ENCODE measurements around the gene INPP5E. TPM values are rescaled to one million over a fixed set of nuclear protein-coding genes. Genes with fewer than 3 reads are reported as not detected.

INPP5E gene
- total RNA-seq, 2 experiments from 2014 or later, result 17.2 to 19.4 TPM

DNA sequence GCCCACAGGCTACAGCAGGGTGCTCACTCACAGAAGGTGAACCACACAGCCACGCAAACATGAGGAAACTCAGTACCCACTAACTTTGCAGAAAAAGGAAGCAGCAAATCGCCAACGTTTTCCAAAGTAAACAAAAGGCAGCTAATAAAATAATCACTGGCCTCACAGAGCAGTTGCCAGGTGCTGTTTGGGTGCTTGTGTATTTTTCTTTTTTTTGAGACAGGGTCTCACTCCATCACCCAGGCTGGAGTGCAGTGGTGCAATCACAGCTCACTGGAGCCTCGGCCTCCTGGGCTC is 43.5 kb downstream of the INPP5E start:
- peaks cover 33% of the 10 kb centered on the region for H3K36me3 Mint-ChIP-seq (ENCODE audit: low read depth)
- ChIA-PET POLR2A (no interaction called here), CTCF (interaction anchor here (1.0 kb wide), 1 partner anchor 32 kb away, joined by 4 read pairs; the partner anchor contains the start of gene DNLZ)
- TF ChIP-seq, protein P1, sequence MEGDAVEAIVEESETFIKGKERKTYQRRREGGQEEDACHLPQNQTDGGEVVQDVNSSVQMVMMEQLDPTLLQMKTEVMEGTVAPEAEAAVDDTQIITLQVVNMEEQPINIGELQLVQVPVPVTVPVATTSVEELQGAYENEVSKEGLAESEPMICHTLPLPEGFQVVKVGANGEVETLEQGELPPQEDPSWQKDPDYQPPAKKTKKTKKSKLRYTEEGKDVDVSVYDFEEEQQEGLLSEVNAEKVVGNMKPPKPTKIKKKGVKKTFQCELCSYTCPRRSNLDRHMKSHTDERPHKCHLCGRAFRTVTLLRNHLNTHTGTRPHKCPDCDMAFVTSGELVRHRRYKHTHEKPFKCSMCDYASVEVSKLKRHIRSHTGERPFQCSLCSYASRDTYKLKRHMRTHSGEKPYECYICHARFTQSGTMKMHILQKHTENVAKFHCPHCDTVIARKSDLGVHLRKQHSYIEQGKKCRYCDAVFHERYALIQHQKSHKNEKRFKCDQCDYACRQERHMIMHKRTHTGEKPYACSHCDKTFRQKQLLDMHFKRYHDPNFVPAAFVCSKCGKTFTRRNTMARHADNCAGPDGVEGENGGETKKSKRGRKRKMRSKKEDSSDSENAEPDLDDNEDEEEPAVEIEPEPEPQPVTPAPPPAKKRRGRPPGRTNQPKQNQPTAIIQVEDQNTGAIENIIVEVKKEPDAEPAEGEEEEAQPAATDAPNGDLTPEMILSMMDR (IDR thresholded peaks at IDR 0.05), result no peak
- DNase-seq (no peak), ATAC-seq (ENCODE audit: poor library complexity) (no peak)
- peak overlapping the region; percentile 60 for H3K4me3 Mint-ChIP-seq
- no peaks in the 10 kb centered on the region for H3K27me3 Mint-ChIP-seq
- no peaks in the 10 kb centered on the region for H3K9me3 ChIP-seq (ENCODE audit: control insufficient read depth in 1 of 2, insufficient read depth in 1 of 2, low read length in 2 of 2)
- intact Hi-C loops (cut with DNase I, micrococcal nuclease), result no loop called here
- H3K4me1 ChIP-seq (ENCODE audit: insufficient read depth, low read length), result peaks cover 28% of the 10 kb centered on the region
- no peak overlapping the region for H3K27ac ChIP-seq (ENCODE audit: low read depth in 1 of 2, low read length in 2 of 2)
- no peaks in the 10 kb centered on the region for H3K9me3 Mint-ChIP-seq
- H3K36me3 ChIP-seq (ENCODE audit: insufficient read depth, low read length), result peaks cover 65% of the 10 kb centered on the region
- no peak overlapping the region for H3K27ac Mint-ChIP-seq
- no peaks in the 10 kb centered on the region for H3K27me3 ChIP-seq (ENCODE audit: control insufficient read depth in 1 of 2, insufficient read depth in 2 of 2, low read length in 2 of 2)
- peaks cover 13% of the 10 kb centered on the region for H3K4me1 Mint-ChIP-seq (ENCODE audit: low read depth)
- no peak overlapping the region for H3K4me3 ChIP-seq (ENCODE audit: low read length)

DNA sequence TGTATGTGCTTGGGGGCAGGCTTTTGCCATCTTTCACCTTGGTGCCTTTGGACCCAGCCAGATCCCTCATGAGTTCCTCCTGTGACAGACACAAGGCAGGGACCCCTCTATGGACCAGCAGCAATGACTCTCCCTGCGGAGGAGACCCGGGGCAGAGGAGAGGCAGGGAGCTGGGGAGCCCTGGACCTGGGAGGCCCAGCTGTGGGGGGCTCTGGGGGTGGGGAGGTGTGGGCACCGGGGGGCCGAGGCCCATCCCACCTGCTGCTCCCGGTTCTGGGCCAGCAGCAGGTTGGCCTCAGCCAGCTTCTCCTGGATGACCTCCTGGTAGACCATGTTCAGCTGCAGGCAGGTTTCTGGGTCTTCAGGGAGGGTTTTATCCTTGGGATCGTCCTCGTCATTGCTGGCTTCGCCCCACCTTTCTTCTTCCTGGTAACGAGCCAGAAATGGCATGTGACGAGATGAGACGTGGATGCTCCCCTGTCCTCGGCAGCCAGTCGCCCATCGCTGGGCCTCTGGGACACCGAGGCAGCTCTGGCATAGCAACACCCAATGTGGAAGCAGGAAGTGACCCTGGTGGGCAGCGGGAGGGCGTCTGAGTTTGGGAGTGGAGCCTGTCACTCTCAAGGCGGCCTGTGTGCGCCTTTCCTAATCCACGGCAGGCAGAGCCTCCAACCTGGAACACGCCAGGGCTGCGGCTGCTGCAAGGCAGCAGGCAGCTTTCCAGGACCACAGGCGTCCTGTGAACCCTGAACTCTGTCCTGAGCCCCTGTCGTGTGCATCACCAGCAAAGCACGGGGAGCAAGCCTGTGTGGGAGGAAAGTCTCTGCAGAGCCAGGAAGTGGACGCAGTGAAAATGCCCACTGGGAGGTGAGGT is 44.1 kb downstream of the INPP5E start:
- ChIA-PET POLR2A (no interaction called here), CTCF (no interaction called here)
- intact Hi-C loops (cut with DNase I, micrococcal nuclease), result no loop called here
- Histone ChIP-seq H3K4me3 (ENCODE audit: low read length) (no peak overlapping the region), H3K36me3 (ENCODE audit: insufficient read depth, low read length) (peaks cover 67% of the 10 kb centered on the region), H3K4me1 (ENCODE audit: insufficient read depth, low read length) (peaks cover 22% of the 10 kb centered on the region), H3K9me3 (ENCODE audit: control insufficient read depth in 1 of 2, insufficient read depth in 1 of 2, low read length in 2 of 2) (no peaks in the 10 kb centered on the region), H3K27ac (ENCODE audit: low read depth in 1 of 2, low read length in 2 of 2) (no peak overlapping the region), H3K27me3 (ENCODE audit: control insufficient read depth in 1 of 2, insufficient read depth in 2 of 2, low read length in 2 of 2) (no peaks in the 10 kb centered on the region)
- TF ChIP-seq, protein P1 (IDR thresholded peaks at IDR 0.05), result no peak
- ATAC-seq (ENCODE audit: poor library complexity) (no peak), DNase-seq (no peak)
- Mint-ChIP-seq H3K4me1 (ENCODE audit: low read depth) (peaks cover 10% of the 10 kb centered on the region), H3K36me3 (ENCODE audit: low read depth) (peaks cover 36% of the 10 kb centered on the region), H3K9me3 (no peaks in the 10 kb centered on the region), H3K27ac (no peak overlapping the region), H3K4me3 (no peak overlapping the region), H3K27me3 (no peaks in the 10 kb centered on the region)

DNA sequence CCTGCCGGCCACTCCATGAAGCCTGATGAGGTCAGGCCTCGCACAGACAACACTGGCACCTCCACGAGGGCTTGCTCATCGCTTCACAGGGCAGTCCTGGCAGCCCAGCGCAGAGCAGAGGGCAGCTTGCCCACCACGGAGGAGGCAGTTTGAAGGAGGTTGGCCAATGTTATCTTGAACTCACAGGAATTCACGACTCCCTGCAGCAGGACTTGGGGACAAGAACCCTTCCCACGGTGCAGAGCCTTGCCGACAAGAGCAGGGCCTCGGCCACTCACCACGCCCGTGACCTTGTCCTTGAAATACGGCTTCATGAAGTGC is 44.7 kb downstream of the INPP5E start:
- CTCF ChIA-PET, result no interaction called here
- H3K36me3 Mint-ChIP-seq (ENCODE audit: low read depth), result peaks cover 41% of the 10 kb centered on the region
- DNase-seq (no peak), ATAC-seq (ENCODE audit: poor library complexity) (no peak)
- Histone ChIP-seq H3K27ac (ENCODE audit: low read depth in 1 of 2, low read length in 2 of 2) (no peak overlapping the region), H3K27me3 (ENCODE audit: control insufficient read depth in 1 of 2, insufficient read depth in 2 of 2, low read length in 2 of 2) (no peaks in the 10 kb centered on the region), H3K4me1 (ENCODE audit: insufficient read depth, low read length) (peaks cover 18% of the 10 kb centered on the region), H3K4me3 (ENCODE audit: low read length) (no peak overlapping the region), H3K36me3 (ENCODE audit: insufficient read depth, low read length) (peaks cover 68% of the 10 kb centered on the region), H3K9me3 (ENCODE audit: control insufficient read depth in 1 of 2, insufficient read depth in 1 of 2, low read length in 2 of 2) (no peaks in the 10 kb centered on the region)
- peaks cover 10% of the 10 kb centered on the region for H3K4me1 Mint-ChIP-seq (ENCODE audit: low read depth)
- H3K27ac Mint-ChIP-seq, result no peak overlapping the region
- TF ChIP-seq, protein P1 (IDR thresholded peaks at IDR 0.05), result no peak
- H3K4me3 Mint-ChIP-seq, result no peak overlapping the region
- H3K27me3 Mint-ChIP-seq, result no peaks in the 10 kb centered on the region
- intact Hi-C loops (cut with DNase I, micrococcal nuclease), result no loop called here
- POLR2A ChIA-PET, result no interaction called here
- H3K9me3 Mint-ChIP-seq, result no peaks in the 10 kb centered on the region
